HG02943 (cell line): ENCODE data around the gene CFAP410.
"Not testable (repeated sequence)": the region's sequence is repeated elsewhere in the genome, so short reads cannot be mapped to it uniquely, and the experiment has no call there.

Experiments used
- ATAC-seq: cut with Tn5 transposase; IDR thresholded peaks from one replicate; pipeline ENCODE4 v1.9.1; 2021; ENCODE audit warnings: mild to moderate bottlenecking, low read depth, moderate library complexity; ENCODE audit not compliant: unreplicated experiment

Gene CFAP410

DNA sequence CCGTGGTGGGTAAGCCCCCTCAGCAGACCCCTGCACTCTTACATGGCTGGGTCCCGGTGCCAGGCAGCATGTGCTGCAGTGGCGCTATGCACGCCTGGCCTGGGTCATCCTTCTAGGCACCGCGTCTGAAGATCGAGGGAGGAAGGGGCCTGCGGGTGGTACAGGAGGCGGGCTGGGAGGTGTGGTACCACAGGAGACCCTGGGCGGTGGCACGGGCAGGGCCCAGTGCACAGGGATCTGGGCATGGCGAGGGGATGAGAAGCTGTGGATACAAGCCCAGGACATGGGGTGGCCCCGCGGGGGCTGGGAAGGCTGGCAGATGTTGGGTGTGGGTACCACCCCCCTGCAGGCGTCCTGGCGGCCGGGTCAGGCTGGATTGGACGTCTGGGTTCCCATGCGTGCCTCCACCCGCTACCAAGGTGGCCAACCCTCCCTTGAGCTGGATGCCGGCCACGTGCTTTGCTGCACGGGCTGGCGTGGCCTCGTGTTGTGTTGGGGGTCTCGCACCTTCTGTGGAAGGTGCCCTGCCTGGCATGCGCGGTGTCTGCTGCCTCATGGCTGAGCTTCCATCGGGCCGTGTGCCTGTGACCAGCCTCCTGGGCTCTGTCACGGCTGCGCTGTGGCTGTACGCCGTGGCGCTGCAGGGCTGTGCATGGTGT, 19.7 kb downstream of the CFAP410 start:
- ATAC-seq = no peak

DNA sequence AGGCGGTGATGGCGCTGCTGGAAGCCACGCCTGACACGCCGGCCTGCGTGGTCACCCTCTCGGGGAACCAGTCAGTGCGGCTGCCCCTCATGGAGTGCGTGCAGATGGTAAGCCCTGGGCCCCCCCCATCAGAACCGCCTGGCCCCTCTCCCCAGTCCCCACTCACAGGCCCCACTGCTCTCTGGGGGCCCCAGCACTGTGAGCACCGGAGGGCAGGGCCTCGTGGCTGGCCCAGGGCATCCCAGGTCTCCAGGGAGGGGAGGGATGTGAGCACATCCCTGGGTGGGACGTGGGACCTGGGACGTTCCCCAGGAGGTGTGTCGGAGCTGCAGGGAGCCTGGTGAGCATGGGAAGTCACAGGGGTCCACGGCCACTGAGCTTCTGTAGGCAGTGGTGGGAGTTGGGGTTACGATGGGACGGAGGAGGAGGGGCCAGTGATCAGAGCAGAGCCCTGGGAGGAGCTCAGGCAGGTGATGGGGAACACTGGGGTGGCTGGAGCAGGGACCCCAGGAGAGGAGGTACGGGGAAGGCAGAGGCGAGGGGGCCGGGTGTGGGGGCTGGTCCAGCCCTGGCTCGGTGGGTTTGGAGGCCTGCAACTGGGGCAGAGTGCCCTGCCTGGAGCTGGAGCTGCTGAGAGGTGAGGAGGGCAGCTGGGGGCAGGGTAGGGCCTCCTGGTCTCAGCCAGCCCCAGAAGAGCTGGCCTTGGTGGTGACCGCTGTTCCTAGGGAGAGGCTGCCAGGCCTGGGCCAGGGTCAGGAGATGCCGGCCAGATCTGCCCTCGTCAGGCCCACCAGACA, 20.5 kb downstream of the CFAP410 start:
- ATAC-seq = no peak

DNA sequence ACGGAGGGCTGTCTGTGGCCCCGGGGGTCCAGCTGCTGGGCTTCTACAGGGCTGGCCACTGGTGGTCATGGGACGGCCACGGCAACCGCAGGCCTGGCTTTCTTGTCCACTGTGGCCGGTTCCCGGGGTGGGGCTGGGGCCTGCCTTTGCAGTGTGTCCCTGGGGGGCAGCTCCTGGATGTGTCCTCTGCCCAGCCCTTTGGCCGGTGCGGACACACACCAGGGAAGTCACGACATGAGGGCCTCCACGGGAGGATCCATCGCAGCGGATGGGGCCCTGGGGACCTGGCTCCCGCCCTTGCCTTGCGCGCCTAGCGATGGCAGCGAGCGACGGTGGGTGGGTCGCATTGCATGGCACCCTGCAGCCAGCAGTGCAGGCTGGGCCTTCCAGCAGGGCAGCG, 21.3 kb downstream of the CFAP410 start:
- no peak for ATAC-seq

DNA sequence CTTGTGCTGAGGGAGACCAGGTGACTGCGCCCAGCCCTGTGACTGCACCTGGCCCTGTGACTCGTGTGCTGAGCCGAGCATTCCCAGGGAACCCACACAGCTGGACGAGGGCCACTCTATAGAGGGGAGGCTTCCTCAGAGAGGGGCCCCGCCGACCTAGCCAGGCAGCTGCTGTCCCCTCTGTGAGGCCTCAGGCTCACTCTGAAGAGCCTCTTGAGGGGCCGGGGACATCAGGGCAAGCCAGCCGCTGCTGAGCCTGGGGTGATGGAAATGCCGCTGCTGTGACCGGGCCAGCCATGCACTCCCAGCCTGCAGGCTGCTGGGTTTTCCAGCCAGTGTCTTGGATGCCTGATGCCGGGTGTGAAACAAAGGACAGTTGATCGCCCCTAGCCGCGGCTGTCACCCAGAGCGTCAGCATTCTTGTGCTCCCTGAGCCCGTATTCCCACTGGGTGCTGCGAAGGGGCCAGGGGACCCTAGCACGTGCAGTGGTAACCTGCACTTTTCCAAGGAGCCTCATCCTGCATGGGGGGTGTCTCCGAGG, 21.9 kb downstream of the CFAP410 start:
- ATAC-seq = no peak

DNA sequence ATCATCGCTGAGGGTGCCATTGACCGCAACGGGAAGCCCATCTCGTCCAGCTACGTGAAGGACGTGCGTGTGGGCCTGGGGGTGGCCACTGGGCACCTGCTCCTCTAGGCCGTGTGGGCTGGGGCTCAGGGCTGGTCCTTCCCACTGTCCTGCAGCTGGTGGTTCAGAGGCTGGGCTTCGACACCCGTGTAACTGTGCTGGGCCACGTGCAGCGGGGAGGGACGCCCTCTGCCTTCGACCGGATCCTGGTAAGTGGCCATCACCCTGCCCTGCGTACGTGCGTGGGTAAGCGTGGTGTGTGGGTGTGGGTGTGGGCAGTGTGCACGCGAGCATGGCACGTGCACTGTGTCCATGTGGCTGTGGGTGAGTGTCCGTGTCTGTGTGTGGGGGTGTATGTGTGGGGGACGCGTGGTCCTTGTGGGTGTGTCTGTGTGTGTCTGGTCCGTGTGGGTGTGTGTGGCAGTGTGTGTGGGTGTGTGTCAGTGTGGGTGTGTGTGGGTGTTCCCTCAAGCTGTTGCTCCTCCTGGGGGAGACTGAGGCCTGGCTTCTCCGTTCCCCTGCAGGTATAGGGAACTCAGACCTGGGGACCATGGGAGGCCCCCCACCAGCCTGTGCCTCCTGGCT, 22.8 kb downstream of the CFAP410 start:
- ATAC-seq = no peak

DNA sequence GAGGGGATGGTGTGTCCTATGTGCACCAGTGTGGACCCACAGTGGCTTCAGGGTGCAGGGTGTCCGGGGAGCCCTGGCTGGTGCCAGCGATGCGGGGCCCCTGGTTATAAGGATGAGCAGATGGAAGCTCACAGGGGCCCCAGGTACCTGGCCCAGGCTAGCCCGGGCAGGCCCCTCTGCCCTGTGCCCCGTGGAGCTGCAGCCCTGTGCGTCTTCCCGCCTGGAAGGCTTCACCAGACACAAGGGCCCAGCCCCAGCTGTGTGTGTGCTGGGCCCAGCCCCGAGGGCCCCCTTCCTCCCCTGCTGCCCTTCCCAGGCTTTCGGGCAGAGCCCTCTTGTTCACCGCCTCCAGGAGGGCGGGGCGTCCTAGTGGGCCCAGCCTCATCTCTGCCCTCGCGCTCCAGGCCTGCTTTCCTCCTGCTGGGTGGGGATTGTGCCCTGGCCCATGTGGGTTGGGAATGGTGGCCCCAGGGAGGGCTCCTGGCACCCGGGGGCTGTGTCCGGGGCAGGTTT, 23.4 kb downstream of the CFAP410 start:
- ATAC-seq = no peak

DNA sequence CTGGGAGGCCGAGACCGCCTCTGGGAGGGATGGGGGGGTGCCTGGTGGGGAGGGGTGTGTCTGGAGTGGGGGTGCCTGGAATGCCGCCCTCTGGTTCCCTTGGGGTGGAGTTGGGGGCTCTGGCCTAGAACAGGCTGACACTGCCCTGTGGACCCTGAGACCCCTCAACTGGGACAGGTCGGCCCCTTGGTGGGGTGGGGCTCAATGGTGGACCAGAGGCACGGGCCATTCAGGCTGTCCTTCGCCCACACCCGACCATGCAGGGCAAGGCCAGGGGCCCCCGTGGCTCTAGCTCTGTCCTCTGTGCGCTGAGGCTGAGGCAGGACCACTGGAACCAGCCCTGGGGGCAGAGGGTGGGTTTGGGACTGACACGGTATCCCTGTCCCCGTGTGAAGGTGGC, 24.6 kb downstream of the CFAP410 start:
- no peak for ATAC-seq

DNA sequence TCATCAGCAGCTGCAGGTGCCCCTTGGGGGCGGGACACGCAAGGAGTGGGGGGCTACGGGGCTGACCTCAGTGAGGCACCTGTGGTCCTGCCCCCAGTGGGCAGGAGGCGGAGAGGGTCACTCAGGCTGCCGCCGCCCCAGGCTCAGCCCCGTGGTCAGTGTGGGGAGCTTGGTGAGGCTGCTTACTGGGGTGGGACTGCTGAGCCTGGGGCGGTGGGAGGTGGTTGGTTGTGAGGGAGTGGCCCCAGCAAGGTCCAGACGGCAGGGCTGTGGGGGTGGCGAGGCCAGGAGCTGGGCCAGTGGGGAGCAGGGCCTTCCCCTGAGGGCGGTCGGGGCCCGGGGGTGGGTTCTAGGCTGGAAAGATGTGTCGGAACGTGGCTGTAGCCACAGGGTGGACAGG, 25.1 kb downstream of the CFAP410 start:
- ATAC-seq = no peak

DNA sequence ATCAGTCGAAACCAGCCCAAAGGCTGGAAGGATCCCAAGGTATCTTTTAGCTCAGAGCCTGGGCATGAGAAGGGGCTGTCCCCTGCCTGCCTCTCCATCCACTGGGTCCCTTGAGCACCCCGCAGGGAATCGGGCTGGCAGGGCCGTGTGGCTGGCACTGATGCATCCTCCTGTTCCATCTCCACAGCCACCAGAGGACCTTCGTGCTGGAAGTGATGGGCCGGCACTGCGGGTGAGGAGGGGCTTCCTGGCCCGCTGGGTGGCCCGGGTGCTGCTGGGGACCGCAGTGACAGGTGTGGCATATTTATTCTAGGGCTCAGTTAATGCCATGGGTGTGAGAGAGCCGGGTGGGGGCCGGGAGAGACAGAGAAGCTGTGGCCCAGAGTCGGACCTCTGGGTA, 25.7 kb downstream of the CFAP410 start:
- no peak for ATAC-seq

DNA sequence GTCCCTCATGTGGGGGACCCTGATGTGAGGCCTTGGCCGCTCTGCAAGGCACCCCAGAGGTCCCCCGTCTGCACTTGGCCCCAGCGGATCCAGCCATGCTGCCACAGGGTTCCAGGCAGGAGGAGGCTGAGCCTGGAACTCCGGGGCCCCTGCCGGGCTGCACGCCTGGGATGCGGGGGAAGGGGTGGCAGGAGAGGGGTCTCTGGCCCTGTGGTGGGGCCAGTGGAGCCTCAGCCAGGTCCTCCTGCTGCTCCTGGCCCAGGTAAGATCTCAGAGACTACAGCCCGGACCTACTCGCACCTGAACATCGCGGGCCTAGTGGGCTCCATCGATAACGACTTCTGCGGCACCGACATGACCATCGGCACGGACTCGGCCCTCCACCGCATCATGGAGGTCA, 26.5 kb downstream of the CFAP410 start:
- ATAC-seq = no peak

DNA sequence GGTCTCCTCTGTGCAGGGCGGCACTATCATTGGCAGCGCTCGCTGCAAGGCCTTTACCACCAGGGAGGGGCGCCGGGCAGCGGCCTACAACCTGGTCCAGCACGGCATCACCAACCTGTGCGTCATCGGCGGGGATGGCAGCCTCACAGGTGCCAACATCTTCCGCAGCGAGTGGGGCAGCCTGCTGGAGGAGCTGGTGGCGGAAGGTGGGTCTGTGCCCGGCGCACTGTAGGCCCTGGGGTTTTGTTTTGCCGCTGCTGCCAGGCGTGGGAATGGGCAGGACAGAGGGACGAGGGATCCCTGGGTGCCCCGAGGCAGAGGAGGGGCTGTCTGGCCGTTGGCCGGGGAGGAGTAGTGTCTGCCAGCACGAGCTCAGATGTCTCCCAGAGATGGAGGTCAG, 27.1 kb downstream of the CFAP410 start:
- ATAC-seq = no peak

DNA sequence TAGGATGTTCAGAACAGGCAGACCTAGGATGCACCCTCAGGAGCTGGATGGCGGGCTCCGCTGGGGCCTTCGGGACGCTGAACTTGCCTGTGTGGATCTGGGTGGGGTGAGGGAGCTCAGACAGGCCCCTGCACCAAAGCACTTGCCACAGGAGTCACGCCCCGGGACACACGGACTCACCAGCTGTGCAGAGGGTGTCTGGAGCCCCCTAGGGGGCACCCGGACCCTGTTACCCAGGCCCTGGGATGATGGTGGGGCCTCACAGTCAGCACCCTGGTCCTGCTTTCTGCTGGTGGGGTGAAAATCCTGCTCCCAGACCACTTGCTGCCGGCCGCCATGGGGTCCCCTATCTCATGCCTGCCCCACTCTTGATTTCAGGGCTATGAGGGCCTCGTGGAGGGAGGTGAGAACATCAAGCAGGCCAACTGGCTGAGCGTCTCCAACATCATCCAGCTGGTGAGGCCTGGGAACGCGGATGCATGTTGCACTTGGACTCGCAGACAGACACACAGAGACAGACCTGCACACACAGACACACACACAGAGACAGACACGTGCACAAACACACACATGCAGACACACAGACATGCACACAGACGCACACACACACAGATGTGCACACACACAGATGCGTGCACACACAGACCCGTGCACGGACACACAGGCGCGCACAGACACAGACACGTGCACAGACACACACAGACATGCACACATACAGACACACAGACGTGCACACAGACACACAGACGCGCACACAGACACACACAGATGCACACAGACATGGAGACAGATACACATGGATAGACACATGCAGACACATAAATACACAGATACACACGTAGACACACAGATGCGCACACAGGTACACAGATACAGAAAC, 28.3 kb downstream of the CFAP410 start:
- ATAC-seq = no peak

DNA sequence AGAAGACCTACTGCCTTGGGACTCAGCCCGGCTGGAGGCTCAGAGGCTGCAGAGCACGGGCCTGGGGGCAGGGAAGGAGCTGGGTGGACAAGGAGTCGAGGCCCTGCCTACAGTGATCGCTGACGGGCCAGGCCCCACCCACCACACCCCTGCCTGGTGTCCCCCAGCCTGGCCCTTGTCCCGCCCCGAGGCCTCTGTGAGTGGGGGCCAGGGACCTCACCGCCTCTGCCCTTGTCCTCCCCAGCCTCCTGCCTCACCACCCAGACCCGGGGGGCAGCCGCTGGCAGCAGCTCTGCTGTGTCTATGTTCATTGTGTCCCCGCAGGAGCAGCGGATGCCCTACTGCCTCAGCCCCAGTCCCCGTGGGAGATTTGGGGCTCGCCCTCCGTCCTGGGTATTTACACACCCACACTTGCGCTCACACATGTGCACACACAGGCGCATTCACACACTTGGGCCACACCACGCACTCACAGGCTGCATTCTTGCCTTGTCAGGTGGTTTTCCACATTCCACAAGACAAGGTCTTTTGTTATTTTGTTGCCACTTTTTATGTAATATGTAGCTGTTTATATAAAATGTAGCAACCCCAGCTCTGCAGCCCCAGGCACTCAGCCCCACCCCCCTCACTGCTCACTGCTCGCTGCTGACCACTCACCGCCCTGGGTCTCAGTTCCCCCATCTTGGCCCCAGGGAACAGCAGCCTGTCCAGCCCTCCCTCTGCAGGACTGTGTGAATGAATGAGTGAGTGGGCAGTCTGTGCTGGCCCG, 32.1 kb downstream of the CFAP410 start:
- ATAC-seq = no peak

DNA sequence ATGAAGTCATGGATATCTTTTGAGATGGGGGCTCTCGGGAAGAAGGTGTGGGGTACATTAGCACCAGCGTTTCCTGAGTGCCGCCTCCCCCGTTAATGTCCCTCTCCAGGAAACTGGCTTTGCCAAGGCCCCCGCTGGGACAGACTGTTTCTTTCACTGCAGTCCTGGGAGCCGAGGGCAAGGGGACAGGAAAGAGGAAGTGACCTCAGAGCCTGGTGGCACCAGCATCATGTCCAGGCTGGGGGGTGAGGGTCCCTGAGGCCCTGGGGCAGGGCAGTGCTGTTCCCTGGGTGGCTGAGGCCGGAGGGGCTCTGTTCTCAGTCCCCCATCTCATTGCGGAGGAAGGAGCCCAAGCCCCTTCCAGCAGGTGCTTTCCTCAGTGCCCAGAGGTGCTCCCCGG, 33.5 kb downstream of the CFAP410 start:
- no peak for ATAC-seq

DNA sequence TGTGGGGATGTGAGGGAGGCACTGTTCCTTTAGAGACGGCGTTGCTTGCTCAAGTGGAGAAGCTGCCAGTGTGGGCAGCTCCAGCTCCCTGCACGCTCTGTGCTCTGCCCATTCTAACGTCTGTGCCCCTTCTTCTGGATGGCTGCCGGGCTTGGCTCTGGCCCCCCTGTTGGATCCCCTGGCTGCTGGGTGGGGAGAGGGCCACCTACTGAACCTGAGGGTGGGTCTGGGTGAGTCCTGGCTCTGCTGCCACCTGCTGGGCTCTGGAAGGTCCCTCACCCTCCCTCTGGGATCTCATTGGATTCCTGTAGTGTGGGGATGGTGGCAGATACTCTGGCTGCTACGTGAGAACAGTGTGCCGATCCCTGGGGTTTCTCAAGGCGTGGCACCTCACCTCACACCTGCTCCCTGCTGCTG, 34.3 kb downstream of the CFAP410 start:
- no peak for ATAC-seq

DNA sequence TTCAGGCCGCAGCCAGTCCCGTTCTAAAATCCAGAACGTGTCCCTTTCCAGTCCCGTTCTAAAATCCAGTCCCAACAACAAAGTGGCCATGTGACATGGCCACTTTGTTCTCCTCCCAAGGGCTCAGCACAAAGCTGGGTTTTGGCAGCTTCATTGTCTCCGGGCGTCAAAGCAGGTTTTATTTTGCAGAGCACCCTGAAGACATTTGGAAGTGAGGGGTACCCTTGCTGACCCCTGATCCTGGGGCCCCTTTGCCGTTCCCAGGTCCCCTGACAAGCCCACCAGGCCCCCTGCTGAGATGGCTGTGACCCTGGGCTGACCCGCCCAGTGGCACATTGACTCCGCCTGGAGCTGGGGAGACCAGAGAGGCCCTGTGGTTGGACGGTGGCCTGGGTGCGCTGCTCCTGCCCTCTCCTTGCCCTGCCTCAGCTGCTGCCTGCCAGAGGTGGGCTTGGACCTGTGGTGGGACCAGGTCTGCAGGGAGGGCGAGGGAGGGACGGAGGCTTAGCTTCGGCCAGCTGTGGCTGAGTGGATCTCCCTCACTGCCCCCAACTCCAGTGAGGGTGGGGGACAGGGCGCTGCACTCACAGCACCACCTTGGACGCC, 35.1 kb downstream of the CFAP410 start:
- ATAC-seq = no peak

DNA sequence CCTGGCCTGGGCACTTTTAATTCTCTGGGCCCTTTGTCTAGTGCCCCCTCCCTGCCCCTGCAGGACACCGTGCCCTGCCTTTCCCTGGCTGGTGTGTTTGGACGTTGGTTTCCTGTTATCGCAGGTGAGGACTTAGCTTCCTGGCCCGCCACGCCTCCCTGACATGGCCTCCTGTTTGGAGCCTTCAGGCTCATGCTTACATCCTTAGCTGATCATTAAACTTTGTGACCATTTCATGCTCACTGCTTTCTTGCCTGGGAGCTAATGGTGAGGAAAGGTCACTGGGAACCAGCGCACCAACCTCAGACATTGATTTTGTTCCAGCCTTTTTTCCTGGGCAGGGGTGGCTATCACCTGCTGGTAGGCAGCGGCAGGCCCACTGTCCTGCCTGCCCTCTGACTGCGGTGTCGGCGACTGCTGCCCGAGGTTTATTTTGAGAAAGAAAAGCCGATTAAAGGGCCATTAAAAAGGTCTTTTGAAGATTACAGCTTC, 35.7 kb downstream of the CFAP410 start:
- no peak for ATAC-seq

DNA sequence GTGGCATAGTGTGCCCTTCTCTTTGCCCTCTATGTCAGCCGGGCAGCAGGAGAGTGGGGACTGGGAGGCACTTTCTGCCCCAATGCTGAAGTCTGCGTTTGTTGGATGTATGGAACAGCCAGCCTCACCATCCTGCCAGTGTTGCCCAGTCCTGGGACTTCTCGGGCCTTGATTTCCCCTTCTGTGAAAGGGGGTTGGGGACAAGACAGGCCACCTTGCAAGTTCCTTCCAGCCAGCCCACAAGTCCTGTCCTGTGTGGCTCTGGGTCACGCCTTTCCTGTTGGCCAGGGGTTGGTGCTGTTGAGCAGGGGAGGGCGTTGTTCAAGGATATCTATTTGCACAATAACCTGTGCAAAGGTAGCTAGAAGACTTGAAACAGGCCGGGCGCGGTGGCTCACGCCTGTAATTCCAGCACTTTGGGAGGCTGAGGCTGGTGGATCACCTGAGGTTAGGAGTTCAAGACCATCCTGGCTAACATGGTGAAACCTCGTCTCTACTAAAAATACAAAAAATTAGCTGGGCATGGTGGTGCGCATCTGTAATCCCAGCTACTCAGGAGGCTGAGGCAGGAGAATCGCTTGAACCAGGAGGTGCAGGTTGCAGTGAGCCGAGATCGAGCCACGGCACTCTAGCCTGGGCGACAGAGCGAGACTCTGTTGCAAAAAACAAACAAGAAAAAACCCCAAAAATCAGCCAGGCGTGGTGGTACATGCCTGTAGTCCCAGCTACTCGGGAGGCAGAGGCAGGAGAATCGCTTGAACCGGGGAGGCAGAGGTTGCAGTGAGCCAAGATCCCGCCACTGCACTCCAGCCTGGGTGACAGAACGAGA, 36.4 kb downstream of the CFAP410 start:
- ATAC-seq = not testable (repeated sequence)
